Trophoblast cell (in vitro differentiated cells and primary cell): ENCODE data around the gene LIG3.
"Not testable (repeated sequence)": the region's sequence is repeated elsewhere in the genome, so short reads cannot be mapped to it uniquely, and the experiment has no call there.

Experiments
- DNase-seq, 2 donors: peaks; one replicate each; pipeline ENCODE4 v3.0.0-alpha.2; 2016
- H2AFZ ChIP-seq: 2 replicates; pipeline ENCODE4 v1.6.1; 2013; ENCODE audit warnings: low read length, moderate library complexity, mild to moderate bottlenecking; ENCODE audit not compliant: insufficient read depth, poor library complexity
- H2AK5ac ChIP-seq: 2 replicates; pipeline ENCODE4 v1.6.1; 2013; ENCODE audit warnings: mild to moderate bottlenecking, low read length
- H2BK120ac ChIP-seq: 2 replicates; pipeline ENCODE4 v1.6.1; 2013; ENCODE audit warnings: low read length, mild to moderate bottlenecking, moderate library complexity; ENCODE audit not compliant: insufficient read depth, poor library complexity
- H2BK12ac ChIP-seq: 2 replicates; pipeline ENCODE4 v1.6.1; 2013; ENCODE audit warnings: mild to moderate bottlenecking, low read length, moderate library complexity
- H2BK5ac ChIP-seq: 2 replicates; pipeline ENCODE4 v1.6.1; 2013; ENCODE audit warnings: low read length, low read depth, moderate library complexity, mild to moderate bottlenecking; ENCODE audit not compliant: poor library complexity
- H3K14ac ChIP-seq: 2 replicates; pipeline ENCODE4 v1.6.1; 2013; ENCODE audit warnings: mild to moderate bottlenecking, low read length
- H3K18ac ChIP-seq: 2 replicates; pipeline ENCODE4 v1.6.1; 2013; ENCODE audit warnings: mild to moderate bottlenecking, low read length
- H3K23ac ChIP-seq: 2 replicates; pipeline ENCODE4 v1.6.1; 2013; ENCODE audit warnings: low read length
- H3K27ac ChIP-seq: 2 replicates; pipeline ENCODE4 v1.5.1; 2013; ENCODE audit warnings: low read depth, mild to moderate bottlenecking, inconsistent platforms, low read length, moderate library complexity
- H3K27me3 ChIP-seq: 2 replicates; pipeline ENCODE4 v1.6.1; 2013; ENCODE audit warnings: inconsistent platforms, mild to moderate bottlenecking, low read length, moderate library complexity; ENCODE audit not compliant: insufficient read depth
- H3K36me3 ChIP-seq, 2 experiments: 1 replicate in 1 of 2; 2 replicates in 1 of 2; pipeline ENCODE4 v1.6.1; 2013; ENCODE audit warnings: low read length in 2 of 2, mild to moderate bottlenecking in 2 of 2, moderate library complexity in 1 of 2; ENCODE audit not compliant: insufficient read depth in 2 of 2, control insufficient read depth in 1 of 2
- H3K4ac ChIP-seq: 2 replicates; pipeline ENCODE4 v1.6.1; 2013; ENCODE audit warnings: low read depth, mild to moderate bottlenecking, low read length, moderate library complexity
- H3K4me1 ChIP-seq, 2 experiments: 1 replicate in 1 of 2; 2 replicates in 1 of 2; pipeline ENCODE4 v1.6.1; 2013; ENCODE audit warnings: low read length in 2 of 2, mild to moderate bottlenecking in 2 of 2, moderate library complexity in 1 of 2; ENCODE audit not compliant: insufficient read depth in 2 of 2, control insufficient read depth in 1 of 2
- H3K4me2 ChIP-seq: 2 replicates; pipeline ENCODE4 v1.6.1; 2013; ENCODE audit warnings: inconsistent platforms, mild to moderate bottlenecking, low read length, moderate library complexity
- H3K4me3 ChIP-seq: 2 replicates; pipeline ENCODE4 v1.5.1; 2013; ENCODE audit warnings: mild to moderate bottlenecking, low read depth, low read length, inconsistent platforms
- H3K79me1 ChIP-seq: one replicate; pipeline ENCODE4 v1.6.1; 2013; ENCODE audit warnings: low read length
- H3K79me2 ChIP-seq: 2 replicates; pipeline ENCODE4 v1.6.1; 2013; ENCODE audit warnings: low read length, mild to moderate bottlenecking; ENCODE audit not compliant: control insufficient read depth, insufficient read depth, poor library complexity
- H3K9ac ChIP-seq: 2 replicates; pipeline ENCODE4 v1.6.1; 2013; ENCODE audit warnings: mild to moderate bottlenecking, low read length
- H3K9me3 ChIP-seq: 2 replicates; pipeline ENCODE4 v1.6.1; 2013; ENCODE audit warnings: low read depth, mild to moderate bottlenecking, control low read depth, inconsistent platforms, low read length; ENCODE audit not compliant: insufficient read depth
- H4K12ac ChIP-seq: 2 replicates; pipeline ENCODE4 v1.6.1; 2013; ENCODE audit warnings: low read depth, mild to moderate bottlenecking, low read length, moderate library complexity
- H4K8ac ChIP-seq: 2 replicates; pipeline ENCODE4 v1.6.1; 2013; ENCODE audit warnings: low read depth, mild to moderate bottlenecking, low read length, moderate library complexity
- H4K91ac ChIP-seq: one replicate; pipeline ENCODE4 v1.6.1; 2013; ENCODE audit warnings: low read depth, mild to moderate bottlenecking, low read length, moderate library complexity
- WGBS: extraction: QIAGEN DNeasy Blood & Tissue Kit; methylation state at CpG from one replicate; pipeline ENCODE4 v1.1.7; 2013; ENCODE audit warnings: missing lambda C conversion rate; ENCODE audit not compliant: insufficient read length, insufficient coverage; ENCODE audit errors: extremely low coverage; 5-methylcytosine and 5-hydroxymethylcytosine counted together

Gene LIG3

GRCh38 chr17:35000965-35001364 lies 20.7 kb downstream of the LIG3 start:
- not testable (repeated sequence) for H3K79me2 ChIP-seq, H3K4me1 ChIP-seq, H2AFZ ChIP-seq, DNase-seq, H3K4me2 ChIP-seq, H3K14ac ChIP-seq, H2BK120ac ChIP-seq, H4K12ac ChIP-seq, H3K23ac ChIP-seq, H4K8ac ChIP-seq, H4K91ac ChIP-seq, H3K27me3 ChIP-seq, H2BK12ac ChIP-seq, H3K9ac ChIP-seq, H3K27ac ChIP-seq, H3K4ac ChIP-seq, H3K4me3 ChIP-seq, H3K9me3 ChIP-seq, H2BK5ac ChIP-seq, H2AK5ac ChIP-seq, H3K18ac ChIP-seq, H3K79me1 ChIP-seq
- peaks cover 51 to 75% of the 10 kb centered on the region in 2 experiments for H3K36me3 ChIP-seq
- WGBS = no CpG with 5 or more reads among the region's 14 CpGs

- WGBS = no CpG with 5 or more reads among the region's 2 CpGs
- Histone ChIP-seq H2BK5ac (no peak overlapping the region), H4K91ac (no peak overlapping the region), H3K18ac (no peak overlapping the region), H3K4me2 (no peak overlapping the region), H2BK120ac (no peak overlapping the region), H2AFZ (no peak overlapping the region), H3K4me1 (peaks cover 0 to 3% of the 10 kb centered on the region in 2 experiments), H3K79me2 (no peaks in the 10 kb centered on the region), H2BK12ac (no peak overlapping the region), H3K23ac (no peak overlapping the region), H3K9ac (no peak overlapping the region), H3K79me1 (no peaks in the 10 kb centered on the region), H2AK5ac (no peak overlapping the region), H3K27me3 (no peaks in the 10 kb centered on the region), H3K14ac (no peak overlapping the region), H3K4ac (no peak overlapping the region), H3K9me3 (no peaks in the 10 kb centered on the region), H3K36me3 (peaks cover 50 to 69% of the 10 kb centered on the region in 2 experiments), H4K8ac (no peak overlapping the region), H3K4me3 (no peak overlapping the region), H3K27ac (no peak overlapping the region), H4K12ac (no peak overlapping the region)
- no peak for DNase-seq
Measured at GRCh38 chr17:35001549-35001948, 21.2 kb downstream of the LIG3 start.

GRCh38 chr17:35002876-35003551 lies 22.7 kb downstream of the LIG3 start:
- H3K14ac ChIP-seq = no peak overlapping the region
- no peak overlapping the region for H2BK5ac ChIP-seq
- no peaks in the 10 kb centered on the region for H3K79me1 ChIP-seq
- peaks cover 49 to 55% of the 10 kb centered on the region in 2 experiments for H3K36me3 ChIP-seq
- H3K23ac ChIP-seq = no peak overlapping the region
- no peak overlapping the region for H3K27ac ChIP-seq
- peaks cover 0 to 3% of the 10 kb centered on the region in 2 experiments for H3K4me1 ChIP-seq
- no peak overlapping the region for H2AK5ac ChIP-seq
- H3K4me2 ChIP-seq = no peak overlapping the region
- H2AFZ ChIP-seq = no peak overlapping the region
- no peak overlapping the region for H3K9ac ChIP-seq
- H3K18ac ChIP-seq = no peak overlapping the region
- no peaks in the 10 kb centered on the region for H3K79me2 ChIP-seq
- H4K91ac ChIP-seq = no peak overlapping the region
- WGBS = no CpG with 5 or more reads among the region's 15 CpGs
- DNase-seq = no peak
- H4K12ac ChIP-seq = no peak overlapping the region
- H2BK120ac ChIP-seq = no peak overlapping the region
- no peaks in the 10 kb centered on the region for H3K27me3 ChIP-seq
- H2BK12ac ChIP-seq = no peak overlapping the region
- no peaks in the 10 kb centered on the region for H3K9me3 ChIP-seq
- no peak overlapping the region for H4K8ac ChIP-seq
- no peak overlapping the region for H3K4me3 ChIP-seq
- no peak overlapping the region for H3K4ac ChIP-seq

GRCh38 chr17:35003778-35004177 lies 23.5 kb downstream of the LIG3 start:
- Histone ChIP-seq H3K18ac (no peak overlapping the region), H3K79me1 (no peaks in the 10 kb centered on the region), H3K9me3 (no peaks in the 10 kb centered on the region), H2BK5ac (no peak overlapping the region), H3K23ac (no peak overlapping the region), H2AFZ (no peak overlapping the region), H4K12ac (no peak overlapping the region), H3K4me1 (no peaks in the 10 kb centered on the region), H3K4me3 (no peak overlapping the region), H3K27me3 (no peaks in the 10 kb centered on the region), H2BK12ac (no peak overlapping the region), H2BK120ac (no peak overlapping the region), H3K14ac (no peak overlapping the region), H3K36me3 (peaks cover 42 to 51% of the 10 kb centered on the region in 2 experiments), H3K4ac (no peak overlapping the region), H3K79me2 (no peaks in the 10 kb centered on the region), H4K8ac (no peak overlapping the region), H4K91ac (no peak overlapping the region), H3K4me2 (no peak overlapping the region), H3K27ac (no peak overlapping the region), H3K9ac (no peak overlapping the region), H2AK5ac (no peak overlapping the region)
- no CpG with 5 or more reads among the region's 4 CpGs for WGBS
- DNase-seq = no peak
